Renal cortex interstitium (tissue), 15 donors: ENCODE measurements around the gene PGLYRP3. TPM values are rescaled to one million over a fixed set of nuclear protein-coding genes. Genes with fewer than 3 reads are reported as not detected.

Experiments used
- DNase-seq, 11 donors: peaks; one replicate each; pipeline ENCODE4 v3.0.0-alpha.2; 2013; ENCODE audit warnings: low read depth in 9 of 11, low spot score in 4 of 11; ENCODE audit errors: extremely low read depth in 1 of 11
- long read RNA-seq, 16 experiments: transcript quantifications; one replicate each; lab custom pipeline, GENCODE V29; 2026
- polyA plus RNA-seq, 3 donors: library from polyadenylated mRNA; unstranded; fragments of 120-200 nt; gene quantifications; one replicate each; pipeline ENCODE4 v1.2.1, GENCODE V29; 2013; ENCODE audit not compliant: insufficient read length in 3 of 3

Gene PGLYRP3, protein sequence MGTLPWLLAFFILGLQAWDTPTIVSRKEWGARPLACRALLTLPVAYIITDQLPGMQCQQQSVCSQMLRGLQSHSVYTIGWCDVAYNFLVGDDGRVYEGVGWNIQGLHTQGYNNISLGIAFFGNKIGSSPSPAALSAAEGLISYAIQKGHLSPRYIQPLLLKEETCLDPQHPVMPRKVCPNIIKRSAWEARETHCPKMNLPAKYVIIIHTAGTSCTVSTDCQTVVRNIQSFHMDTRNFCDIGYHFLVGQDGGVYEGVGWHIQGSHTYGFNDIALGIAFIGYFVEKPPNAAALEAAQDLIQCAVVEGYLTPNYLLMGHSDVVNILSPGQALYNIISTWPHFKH
- polyA plus RNA-seq, result not detected
- long read RNA-seq, donor 1, result 0 reads
- long read RNA-seq, donor 2, result 0 reads
- long read RNA-seq, donor 3, result 0 reads
- long read RNA-seq, donor 4, result 0 reads
- long read RNA-seq, donor 5, result 0 reads
- long read RNA-seq, donor 6, result 0 reads
- long read RNA-seq, donor 7, result 0 reads
- long read RNA-seq, donor 8, result 0 reads
- long read RNA-seq, donor 9, result 0 reads
- long read RNA-seq, donor 10, result 0 reads
- long read RNA-seq, donor 11, result 0 reads
- long read RNA-seq, donor 12, result 0 reads
- long read RNA-seq, donor 13, result 0 reads
- long read RNA-seq, donor 14, result 0 reads
- long read RNA-seq, donor 15, result 0 reads
- long read RNA-seq, donor 16, result 0 reads

DNA sequence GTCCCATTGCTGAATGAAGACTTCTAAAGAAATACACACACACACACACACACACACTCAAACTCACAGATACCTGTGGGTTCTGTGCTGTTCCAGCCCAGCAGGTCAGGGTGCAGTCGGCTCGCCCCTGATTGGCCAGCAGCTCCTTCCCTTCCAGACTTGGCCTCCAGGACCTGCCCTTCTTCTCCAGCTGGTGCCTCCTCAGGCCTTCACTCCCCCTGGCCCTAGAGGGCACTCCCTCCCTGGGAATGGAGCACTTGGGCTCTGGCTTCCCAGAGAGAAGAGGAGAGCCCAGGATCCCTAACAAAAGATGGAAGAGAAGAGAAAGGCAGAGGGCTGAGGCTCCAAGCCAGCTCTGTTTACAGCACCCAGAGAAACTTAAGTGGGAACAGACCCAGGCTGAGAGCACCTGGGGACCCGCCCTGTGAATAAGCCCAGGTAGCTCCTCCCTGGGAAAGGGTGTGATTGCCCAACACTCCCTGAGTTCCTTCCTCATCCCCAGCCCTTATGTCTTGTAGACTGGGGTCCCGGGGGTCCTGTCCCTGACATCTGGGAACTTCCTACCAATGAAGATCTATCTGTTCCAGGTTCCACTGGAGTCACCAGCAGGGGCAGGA lies at the start of gene PGLYRP3:
Gene PGLYRP3, minus strand, starts transcription at position 383 of the 617 bp plus-strand sequence. CDS start 2,287 bp downstream, outside the sequence.
- DNase-seq, result no peak

- DNase-seq, result peak in 10 of 11 donors; percentile 29 to 75 (median 60)
Measured at GRCh38 chr1:153362187-153362775, 49.5 kb upstream of the PGLYRP3 start.

DNA sequence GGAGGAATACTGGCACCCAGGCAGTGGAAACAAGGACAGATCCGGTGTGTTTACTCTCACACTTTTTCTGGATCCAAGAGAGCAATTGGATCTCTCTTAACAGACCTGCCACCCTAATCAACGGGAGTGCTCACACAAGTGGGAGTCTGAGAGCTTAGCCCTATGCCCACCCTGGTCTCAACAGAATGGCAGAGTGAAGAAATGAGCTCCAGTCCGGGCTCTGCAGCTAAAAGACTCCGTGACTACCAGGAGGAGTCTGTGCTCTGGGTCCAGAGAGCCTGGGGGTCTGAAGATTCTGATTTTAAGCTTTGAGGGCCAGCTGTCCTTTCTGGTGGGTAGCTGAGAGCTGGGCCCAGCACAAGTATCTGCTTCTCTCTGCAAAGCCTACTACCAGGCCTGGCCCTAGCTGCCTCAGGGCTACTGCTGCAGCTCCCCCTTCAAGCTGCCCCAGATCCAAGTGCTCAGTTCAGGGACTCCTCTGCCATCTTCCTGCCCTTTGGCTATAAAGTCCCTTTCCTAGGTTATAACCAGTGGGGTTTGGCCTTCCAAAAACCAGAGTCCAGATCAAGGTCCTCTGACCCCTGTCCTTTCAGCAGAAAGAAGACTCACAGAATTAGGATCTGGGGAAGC lies 48.8 kb upstream of the PGLYRP3 start:
- no peak for DNase-seq

GRCh38 chr1:153360592-153361479 lies 48.1 kb upstream of the PGLYRP3 start:
- no peak for DNase-seq

DNA sequence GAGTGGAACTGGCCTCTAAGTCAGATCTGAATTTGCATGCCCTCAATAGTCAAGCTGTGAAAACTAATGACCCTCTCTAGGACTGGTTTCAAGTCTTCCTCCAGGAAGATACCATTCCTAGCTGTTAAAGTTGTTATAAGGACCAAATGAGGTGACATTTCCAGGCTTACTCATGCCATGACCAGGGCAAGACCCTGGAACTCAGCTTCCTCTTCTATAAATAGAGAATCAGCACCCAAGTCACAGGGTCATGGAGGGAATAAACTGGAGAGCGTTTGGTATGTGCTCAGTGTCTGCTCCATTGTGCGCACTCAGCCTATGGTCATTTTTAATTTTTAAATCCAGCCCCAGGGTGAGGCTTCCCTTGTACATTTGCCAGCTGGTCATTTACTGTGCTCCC lies 47.4 kb upstream of the PGLYRP3 start:
- DNase-seq, result no peak

DNA sequence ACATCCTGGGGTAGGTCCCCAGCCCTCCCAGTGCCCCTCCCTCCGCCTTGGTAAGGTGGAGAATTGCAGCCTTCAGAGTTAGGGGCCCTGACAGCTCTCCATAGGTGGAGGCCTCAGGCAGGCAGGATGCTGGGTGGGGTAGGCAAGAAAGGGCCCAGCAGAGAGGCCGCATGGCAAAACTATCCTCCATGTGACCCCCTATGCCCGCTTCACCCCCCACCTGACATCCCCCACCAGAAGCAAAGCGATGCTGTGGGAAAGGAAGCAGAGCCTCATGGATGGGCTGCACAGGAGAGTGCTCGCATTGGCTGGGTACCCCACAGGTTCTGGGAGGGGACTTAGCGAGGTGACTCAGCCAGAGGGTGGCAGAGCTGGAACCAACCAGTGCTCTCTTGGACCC lies 46.5 kb upstream of the PGLYRP3 start:
- DNase-seq, result no peak

- no peak for DNase-seq
Measured at GRCh38 chr1:153358691-153358975, 45.9 kb upstream of the PGLYRP3 start.

GRCh38 chr1:153357853-153358690 lies 45.3 kb upstream of the PGLYRP3 start, which contains the start of gene S100A9:
S100A9 (plus strand) TSS chr1:153357854; CDS start chr1:153358284, 430 bp downstream.
- no peak for DNase-seq

DNA sequence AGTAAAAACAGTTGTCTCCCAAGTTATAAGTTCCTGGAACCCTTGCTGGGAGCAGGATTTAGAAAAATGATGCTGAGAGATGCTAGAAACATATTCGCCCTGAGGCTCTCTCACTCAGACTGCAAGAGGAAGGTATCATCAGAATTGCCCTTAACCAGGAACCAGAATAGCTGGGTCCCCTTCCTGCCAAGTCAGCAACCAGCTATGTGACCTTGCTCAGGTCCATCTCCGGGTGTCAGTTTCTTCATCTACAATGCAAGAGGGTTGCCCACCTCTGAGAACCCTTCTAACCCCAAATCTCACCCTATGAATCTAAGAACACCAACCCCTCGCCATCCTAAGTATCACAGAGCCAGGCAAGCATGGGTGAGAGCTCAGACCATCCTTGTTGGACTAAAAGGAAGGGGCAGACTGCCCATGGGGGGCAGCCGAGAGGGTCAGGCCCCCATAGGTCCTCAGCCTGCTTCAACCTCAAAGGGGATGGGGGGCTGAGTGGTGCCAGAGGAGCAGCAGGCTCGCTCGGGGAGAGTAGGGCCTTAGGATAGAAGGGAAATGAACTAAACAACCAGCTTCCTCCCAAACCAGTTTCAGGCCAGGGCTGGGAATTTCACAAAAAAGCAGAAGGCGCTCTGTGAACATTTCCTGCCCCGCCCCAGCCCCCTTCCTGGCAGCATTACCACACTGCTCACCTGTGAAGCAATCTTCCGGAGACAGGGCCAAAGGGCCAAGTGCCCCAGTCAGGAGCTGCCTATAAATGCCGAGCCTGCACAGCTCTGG lies 44.5 kb upstream of the PGLYRP3 start:
- no peak for DNase-seq

GRCh38 chr1:153356392-153357075 lies 43.8 kb upstream of the PGLYRP3 start:
- DNase-seq, result no peak

DNA sequence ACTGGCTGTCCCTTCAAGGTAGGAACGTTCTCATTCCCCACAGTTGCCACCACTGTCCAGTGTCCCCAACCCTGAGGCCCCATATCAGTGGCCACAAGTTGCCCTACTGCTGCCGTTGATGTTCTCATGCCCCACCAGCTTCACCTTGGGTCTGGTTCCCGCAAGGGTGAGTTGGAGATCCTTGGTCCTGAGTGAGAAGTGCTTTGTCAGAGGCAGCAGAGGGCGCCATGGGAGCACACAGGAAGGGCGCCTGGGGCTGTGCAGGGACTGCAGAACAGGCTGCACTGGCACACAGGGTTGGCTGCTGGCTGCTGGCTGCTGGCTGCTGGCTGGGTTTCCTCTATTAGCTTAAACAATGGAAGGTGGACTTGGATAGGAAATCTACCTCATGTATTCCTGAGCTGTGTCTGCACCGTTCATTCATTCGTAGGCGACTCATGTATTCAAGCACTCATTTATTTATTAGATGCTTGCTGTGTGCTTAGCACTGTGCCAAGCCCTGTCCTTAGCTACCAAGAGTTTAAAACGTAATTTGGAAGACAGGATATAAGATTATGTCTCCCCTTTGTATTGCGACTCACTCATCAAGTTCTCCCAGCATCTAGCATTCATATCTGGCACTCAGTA lies 42.8 kb upstream of the PGLYRP3 start:
- no peak for DNase-seq

DNA sequence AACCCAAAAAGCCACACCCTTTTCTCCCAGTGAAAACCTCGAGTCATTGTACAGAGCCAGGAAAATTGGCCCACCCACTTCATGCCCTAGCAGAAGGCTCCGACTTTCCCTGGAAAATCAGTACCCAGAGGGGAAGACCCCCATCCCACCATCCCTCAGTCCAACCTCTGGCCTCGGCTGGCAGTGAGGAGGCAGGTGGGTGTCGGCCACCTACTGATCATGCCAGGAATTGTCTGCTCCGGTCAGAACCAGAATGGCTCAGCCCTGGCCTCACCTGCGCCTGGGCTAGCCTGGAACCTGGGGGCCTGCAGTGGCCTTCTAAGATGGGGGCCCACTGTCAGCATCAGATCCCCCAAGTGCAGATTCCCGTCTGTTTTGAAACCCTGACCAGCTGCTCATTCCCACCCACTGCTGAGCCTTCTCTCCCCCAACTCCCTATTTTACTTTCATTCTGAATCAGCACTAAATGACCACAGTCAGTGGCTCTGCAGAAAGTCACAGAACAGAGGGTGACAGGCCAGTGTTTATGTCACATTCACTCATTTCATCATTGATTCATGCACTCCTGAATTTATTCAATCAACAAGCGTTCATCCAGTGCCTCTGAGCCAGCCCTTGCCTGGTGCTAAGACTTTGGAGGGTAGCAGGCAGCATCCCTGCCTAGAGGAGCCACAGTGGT lies 41.9 kb upstream of the PGLYRP3 start:
- DNase-seq, result no peak

DNA sequence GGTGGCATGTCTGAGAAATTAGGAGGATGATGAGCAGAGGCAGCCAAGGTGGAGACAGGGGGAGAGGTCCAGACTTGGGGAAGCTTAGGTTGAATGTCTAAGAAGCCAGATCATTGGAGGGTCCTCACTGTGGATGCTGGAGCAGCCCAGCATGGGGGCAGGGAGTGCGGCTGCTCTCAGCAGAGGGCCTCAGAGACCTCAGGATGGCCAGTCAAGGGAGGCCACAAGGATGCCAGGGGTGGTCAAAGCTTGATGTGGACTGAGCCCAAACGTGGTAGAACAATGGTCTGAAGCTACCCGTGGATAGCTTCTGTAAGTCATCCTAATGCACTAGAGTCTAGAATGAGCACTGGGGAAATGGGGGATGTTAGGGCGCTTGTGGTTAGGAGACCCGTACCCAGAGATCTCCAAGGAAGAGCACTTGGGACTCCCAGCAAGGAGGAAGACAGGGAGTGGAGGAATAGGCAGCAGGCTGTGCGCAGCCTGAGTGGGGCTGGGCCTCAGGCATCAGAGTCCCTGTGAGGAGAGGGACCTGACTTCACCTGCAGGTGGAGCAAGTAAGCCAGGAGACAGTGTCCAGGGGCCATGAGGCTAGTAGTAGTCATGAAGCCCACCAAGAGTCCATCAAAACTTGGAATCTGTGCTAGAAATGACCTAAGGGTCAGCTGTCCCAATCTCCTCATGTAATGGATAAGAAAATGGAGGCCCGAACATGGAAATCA lies 40.6 kb upstream of the PGLYRP3 start:
- DNase-seq, result no peak

DNA sequence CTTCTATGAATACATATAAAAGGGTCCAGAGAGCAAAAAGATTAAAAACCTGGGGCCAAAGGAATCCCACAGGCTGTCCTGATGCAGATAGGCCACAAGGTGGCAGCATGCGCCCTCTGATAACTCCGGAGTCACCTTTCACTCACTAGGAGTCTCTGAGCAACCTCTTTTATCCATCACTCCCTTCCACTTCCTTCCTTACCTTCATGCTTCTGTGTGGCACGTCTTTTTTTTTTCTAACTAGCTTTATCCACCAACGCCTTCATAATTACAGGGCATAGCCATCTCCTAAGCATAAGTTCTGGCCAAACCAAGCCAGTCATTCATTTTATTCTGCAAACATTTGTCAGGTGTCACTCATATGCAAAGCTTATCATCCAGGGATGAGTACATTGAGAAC lies 39.8 kb upstream of the PGLYRP3 start:
- DNase-seq, result peak in 10 of 11 donors; percentile 17 to 50 (median 42)
